ENCODE measurements around the gene ASF1B.

- TF ChIP-seq GATA2 (IDR thresholded peaks at IDR 0.05; ENCODE audit: low read depth, low read length) (no peak), GATA3 (IDR thresholded peaks at IDR 0.05; ENCODE audit: low read depth, low read length) (no peak)
Measured at GRCh38 chr19:14185158-14185557, 48.8 kb upstream of the ASF1B start.
